ENCODE results near the gene ZDHHC4. TPM values are rescaled to one million over a fixed set of nuclear protein-coding genes. Genes with fewer than 3 reads are reported as not detected.
A peak's percentile ranks its signal among the peaks of the same experiment; 100 is the strongest.

ZDHHC4 gene
- total and polyA plus RNA-seq, 9 of the 15 experiments (the other 6 are each of a cell fraction or from before 2014, with no cell fraction given): 33.4 to 106 (median 58.3) TPM

GRCh38 chr7:6589829-6590644 lies 12.8 kb downstream of the ZDHHC4 start, which contains the start of gene INTS15 (continued):
- TF ChIP-seq MLX (CRISPR knock-in tag; conservative IDR thresholded peaks at IDR 0.05) (no peak), HMGN3 (IDR thresholded peaks at IDR 0.05; ENCODE audit: borderline replicate concordance, extremely low read depth, insufficient read length, low read depth, low read length) (peak; percentile 88), SNRNP70 (optimal IDR thresholded peaks at IDR 0.05; ENCODE audit: low read depth, low read length) (no peak), ATF6 (CRISPR knock-in tag; IDR thresholded peaks at IDR 0.05) (no peak), FOXA3 (CRISPR knock-in tag; conservative IDR thresholded peaks at IDR 0.05 in 1 of 2, IDR thresholded peaks at IDR 0.05 in 1 of 2) (no peak), TFAM (CRISPR knock-in tag; conservative IDR thresholded peaks at IDR 0.05) (no peak), SMARCE1 (IDR thresholded peaks at IDR 0.05) (no peak), ZNF778 (CRISPR knock-in tag; IDR thresholded peaks at IDR 0.05) (no peak), SRSF3 (IDR thresholded peaks at IDR 0.05; ENCODE audit: insufficient read depth, low read length) (no peak), ATF4 (CRISPR knock-in tag; IDR thresholded peaks at IDR 0.05) (no peak), MAZ (CRISPR knock-in tag; conservative IDR thresholded peaks at IDR 0.05 in 1 of 2, IDR thresholded peaks at IDR 0.05 in 1 of 2) (peak; percentile 41 to 85), KLF1 (tag; IDR thresholded peaks at IDR 0.05) (peak; percentile 73; the same call in 1 of the 2 replicates), NELFE (IDR thresholded peaks at IDR 0.05; ENCODE audit: insufficient read depth, insufficient read length) (no peak), ID3 (CRISPR knock-in tag; IDR thresholded peaks at IDR 0.05) (no peak), ID3 (tag; IDR thresholded peaks at IDR 0.05) (peak; percentile 76; the same call in 1 of the 2 replicates), NEUROD1 (IDR thresholded peaks at IDR 0.05; ENCODE audit: borderline replicate concordance, low read depth, low read length, partially characterized antibody) (peak; percentile 27), ZNF696 (CRISPR knock-in tag; conservative IDR thresholded peaks at IDR 0.05) (no peak), FOSL1 (tag; conservative IDR thresholded peaks at IDR 0.05) (peak; percentile 42; the same call in 1 of the 2 replicates), CEBPG (CRISPR knock-in tag; IDR thresholded peaks at IDR 0.05) (no peak), CEBPG (tag; conservative IDR thresholded peaks at IDR 0.05 in 1 of 2, IDR thresholded peaks at IDR 0.05 in 1 of 2) (no peak), ZKSCAN3 (CRISPR knock-in tag; IDR thresholded peaks at IDR 0.05) (no peak), ZNF449 (CRISPR knock-in tag; IDR thresholded peaks at IDR 0.05) (no peak)
